Left kidney (tissue), 2 donors: Measurements from ENCODE around the gene RIT2. TPM values are rescaled to one million over a fixed set of nuclear protein-coding genes. Genes with fewer than 3 reads are reported as not detected.

ENCODE experiments used
- DNase-seq: peaks from one replicate; pipeline ENCODE4 v3.0.0-alpha.2; 2013
- polyA plus RNA-seq: library from polyadenylated mRNA; unstranded; fragments of 120-200 nt; gene quantifications from one replicate; pipeline ENCODE4 v1.2.1, GENCODE V29; 2013; ENCODE audit not compliant: insufficient read length

The RIT2 gene
- polyA plus RNA-seq, 1 donor: 0.13 TPM

- no peak for DNase-seq
Measured at GRCh38 chr18:42929181-42929580, 186.3 kb downstream of the RIT2 start.

GRCh38 chr18:42925036-42925435 lies 190.4 kb downstream of the RIT2 start:
- no peak for DNase-seq

GRCh38 chr18:42922363-42922762 lies 193.1 kb downstream of the RIT2 start:
- DNase-seq: no peak

GRCh38 chr18:42921226-42921737 lies 194.2 kb downstream of the RIT2 start:
- no peak for DNase-seq

GRCh38 chr18:42920621-42921020 lies 194.9 kb downstream of the RIT2 start:
- no peak for DNase-seq

GRCh38 chr18:42915299-42915698 lies 200.2 kb downstream of the RIT2 start:
- DNase-seq: no peak

- DNase-seq: no peak
Measured at GRCh38 chr18:42914476-42914875, 201.0 kb downstream of the RIT2 start.

- no peak for DNase-seq
Measured at GRCh38 chr18:42909095-42909494, 206.4 kb downstream of the RIT2 start.

- DNase-seq: no peak
Measured at GRCh38 chr18:42906761-42907160, 208.7 kb downstream of the RIT2 start.

GRCh38 chr18:42901161-42901560 lies 214.3 kb downstream of the RIT2 start:
- no peak for DNase-seq

- DNase-seq: no peak
Measured at GRCh38 chr18:42893977-42894376, 221.5 kb downstream of the RIT2 start.

GRCh38 chr18:42892181-42892580 lies 223.3 kb downstream of the RIT2 start:
- DNase-seq: no peak

- DNase-seq: no peak
Measured at GRCh38 chr18:42891705-42892104, 223.8 kb downstream of the RIT2 start.

GRCh38 chr18:42883169-42883568 lies 232.3 kb downstream of the RIT2 start:
- no peak for DNase-seq

GRCh38 chr18:42882122-42882521 lies 233.4 kb downstream of the RIT2 start:
- no peak for DNase-seq

- DNase-seq: no peak
Measured at GRCh38 chr18:42872838-42873237, 242.6 kb downstream of the RIT2 start.

- no peak for DNase-seq
Measured at GRCh38 chr18:42864876-42865275, 250.6 kb downstream of the RIT2 start.

GRCh38 chr18:42861271-42861670 lies 254.2 kb downstream of the RIT2 start:
- DNase-seq: no peak

- DNase-seq: no peak
Measured at GRCh38 chr18:42860548-42860947, 254.9 kb downstream of the RIT2 start.

- DNase-seq: no peak
Measured at GRCh38 chr18:42860011-42860410, 255.5 kb downstream of the RIT2 start.

GRCh38 chr18:42854558-42854957 lies 260.9 kb downstream of the RIT2 start:
- no peak for DNase-seq

GRCh38 chr18:42850174-42851083 lies 265.1 kb downstream of the RIT2 start:
- DNase-seq: no peak

GRCh38 chr18:42839408-42839807 lies 276.1 kb downstream of the RIT2 start:
- DNase-seq: no peak
